Right atrium auricular region (tissue), 2 donors: ENCODE data around the gene G6PD. TPM values are rescaled to one million over a fixed set of nuclear protein-coding genes. Genes with fewer than 3 reads are reported as not detected.

Experiments
- DNase-seq: peaks from one replicate; pipeline ENCODE4 v3.0.0-alpha.2; 2019; ENCODE audit warnings: low spot score
- H3K27ac ChIP-seq, 2 donors: fragments of 200-600 bp; sonication (generic); 1 replicate in 1 of 2; 2 replicates in 1 of 2; pipeline ENCODE4 v1.5.1; 2016 to 2019
- H3K27me3 ChIP-seq, 2 donors: fragments of 200-600 bp; sonication (generic); one replicate each; pipeline versions ENCODE4 v1.5.1 to v1.6.0; 2017 to 2019
- H3K36me3 ChIP-seq: fragments of 200-600 bp; sonication (generic); one replicate; pipeline ENCODE4 v1.5.1; 2016
- H3K4me1 ChIP-seq, 2 donors: fragments of 200-600 bp; sonication (generic); one replicate each; pipeline versions ENCODE4 v1.5.1 to v1.6.0; 2017 to 2019
- H3K4me3 ChIP-seq, 2 donors: fragments of 200-600 bp; sonication (generic); 1 replicate in 1 of 2; 2 replicates in 1 of 2; pipeline ENCODE4 v1.5.1; 2017 to 2019; ENCODE audit warnings: mild to moderate bottlenecking in 1 of 2, moderate library complexity in 1 of 2
- H3K9me3 ChIP-seq, 2 donors: fragments of 200-600 bp; sonication (generic); one replicate each; pipeline ENCODE4 v1.5.1; 2019
- CTCF ChIP-seq, 2 donors: fragments of 200-600 bp; sonication (generic); IDR thresholded peaks; one replicate each; pipeline ENCODE4 v1.5.1; 2019; ENCODE audit warnings: antibody characterized with exemption in 2 of 2
- total RNA-seq, 2 donors: library from RNA; depleted of rRNA; stranded (reverse); fragments of >200 nt; gene quantifications; one replicate each; pipeline ENCODE4 v1.1.0, GENCODE V29; 2016

Gene G6PD
- total RNA-seq, 2 donors from 2014 or later = 14.9 to 42.2 TPM

GRCh38 chrX:154519389-154519788, 27.3 kb downstream of the G6PD start:
- no peak for TF ChIP-seq CTCF (IDR thresholded peaks at IDR 0.05)
- Histone ChIP-seq H3K4me3 (no peak overlapping the region), H3K9me3 (no peaks in the 10 kb centered on the region), H3K4me1 (peaks cover 0 to 7% of the 10 kb centered on the region in 2 donors), H3K27me3 (no peaks in the 10 kb centered on the region), H3K36me3 (no peaks in the 10 kb centered on the region), H3K27ac (no peak overlapping the region)
- DNase-seq = no peak

GRCh38 chrX:154517101-154517781, 29.4 kb downstream of the G6PD start:
- no peak for DNase-seq
- peak overlapping the region in 1 of 2 donors; percentile 66 for H3K4me3 ChIP-seq
- H3K4me1 ChIP-seq = peaks cover 0 to 7% of the 10 kb centered on the region in 2 donors

GRCh38 chrX:154516656-154517100, 30.0 kb downstream of the G6PD start:
- peak overlapping the region; percentile 90 to 94 for H3K27ac ChIP-seq
- TF ChIP-seq CTCF (IDR thresholded peaks at IDR 0.05) = no peak
- H3K27me3 ChIP-seq = no peaks in the 10 kb centered on the region
- no peaks in the 10 kb centered on the region for H3K9me3 ChIP-seq
- H3K36me3 ChIP-seq = no peaks in the 10 kb centered on the region
- peak overlapping the region; percentile 22 to 66 for H3K4me3 ChIP-seq
- DNase-seq = no peak
- peaks cover 0 to 7% of the 10 kb centered on the region in 2 donors for H3K4me1 ChIP-seq

More at GRCh38 chrX:154517101-154517781, 29.4 kb downstream of the G6PD start:
- no peaks in the 10 kb centered on the region for H3K9me3 ChIP-seq
- H3K36me3 ChIP-seq = no peaks in the 10 kb centered on the region
- H3K27me3 ChIP-seq = no peaks in the 10 kb centered on the region
- H3K27ac ChIP-seq = peak overlapping the region; percentile 90 to 94
- no peak for TF ChIP-seq CTCF (IDR thresholded peaks at IDR 0.05)

GRCh38 chrX:154515966-154516655, 30.5 kb downstream of the G6PD start, which contains the start of gene FAM3A:
FAM3A (minus strand) TSS chrX:154516232; CDS start chrX:154515772, 460 bp downstream.
- Histone ChIP-seq H3K4me1 (peaks cover 0 to 7% of the 10 kb centered on the region in 2 donors), H3K9me3 (no peaks in the 10 kb centered on the region), H3K36me3 (no peaks in the 10 kb centered on the region), H3K27ac (peak within 1 kb of the TSS; percentile 90 to 94), H3K4me3 (peak within 1 kb of the TSS; percentile 66 to 70), H3K27me3 (no peaks in the 10 kb centered on the region)
- peak; percentile 92 for DNase-seq
- no peak for TF ChIP-seq CTCF (IDR thresholded peaks at IDR 0.05)

- peaks cover 0 to 7% of the 10 kb centered on the region in 2 donors for H3K4me1 ChIP-seq
- H3K4me3 ChIP-seq = peak overlapping the region; percentile 66 to 70
- H3K27ac ChIP-seq = peak overlapping the region; percentile 90 to 94
- H3K36me3 ChIP-seq = no peaks in the 10 kb centered on the region
- no peaks in the 10 kb centered on the region for H3K9me3 ChIP-seq
- H3K27me3 ChIP-seq = no peaks in the 10 kb centered on the region
- TF ChIP-seq CTCF (IDR thresholded peaks at IDR 0.05) = no peak
- no peak for DNase-seq
Observed at GRCh38 chrX:154515090-154515965, 31.3 kb downstream of the G6PD start.
